HG03469 (cell line): ENCODE data around the gene SPR.

Experiments used
- ATAC-seq: cut with Tn5 transposase; IDR thresholded peaks from one replicate; pipeline ENCODE4 v1.9.1; 2021; ENCODE audit warnings: mild to moderate bottlenecking, moderate library complexity, moderate number of reproducible peaks; ENCODE audit not compliant: unreplicated experiment

Gene SPR

GRCh38 chr2:72887032-72887739 lies at the start of gene SPR:
Gene SPR (plus strand): TSS chr2:72887408. CDS start chr2:72887433, 25 bp downstream.
- ATAC-seq = peak; percentile 82

- no peak for ATAC-seq
Observed at GRCh38 chr2:72840066-72840465, 47.1 kb upstream of the SPR start.

GRCh38 chr2:72841462-72842125 lies 45.6 kb upstream of the SPR start:
- no peak for ATAC-seq

- ATAC-seq = no peak
Observed at GRCh38 chr2:72843301-72843700, 43.9 kb upstream of the SPR start.

GRCh38 chr2:72846171-72847095 lies 40.8 kb upstream of the SPR start:
- peak; percentile 94 for ATAC-seq

- no peak for ATAC-seq
Observed at GRCh38 chr2:72847534-72848315, 39.5 kb upstream of the SPR start.

- ATAC-seq = no peak
Observed at GRCh38 chr2:72848436-72849137, 38.6 kb upstream of the SPR start.

- ATAC-seq = no peak
Observed at GRCh38 chr2:72849138-72849462, 38.1 kb upstream of the SPR start.

GRCh38 chr2:72851333-72851732 lies 35.9 kb upstream of the SPR start:
- no peak for ATAC-seq

GRCh38 chr2:72859831-72860262 lies 27.4 kb upstream of the SPR start:
- ATAC-seq = no peak

- peak; percentile 92 for ATAC-seq
Observed at GRCh38 chr2:72862239-72862988, 24.8 kb upstream of the SPR start.

GRCh38 chr2:72863046-72863445 lies 24.2 kb upstream of the SPR start:
- no peak for ATAC-seq

- ATAC-seq = peak; percentile 42
Observed at GRCh38 chr2:72864500-72864899, 22.7 kb upstream of the SPR start.

GRCh38 chr2:72871060-72871459 lies 16.1 kb upstream of the SPR start:
- no peak for ATAC-seq

GRCh38 chr2:72871880-72872279 lies 15.3 kb upstream of the SPR start:
- no peak for ATAC-seq

- ATAC-seq = no peak
Observed at GRCh38 chr2:72883356-72883962, 3.7 kb upstream of the SPR start.

GRCh38 chr2:72886505-72887031 lies 640 bp upstream of the SPR start:
- no peak for ATAC-seq

- ATAC-seq = peak; percentile 18
Observed at GRCh38 chr2:72887740-72888437, 681 bp downstream of the SPR start.
